IPS-15b (cell line): ENCODE data around the gene IQUB.

Experiments
- H3K27me3 ChIP-seq: one replicate; pipeline ENCODE4 v1.6.1; 2013; ENCODE audit warnings: low read length; ENCODE audit not compliant: control insufficient read depth, insufficient read depth
- H3K36me3 ChIP-seq: one replicate; pipeline ENCODE4 v1.6.1; 2013; ENCODE audit warnings: low read length; ENCODE audit not compliant: control insufficient read depth, insufficient read depth
- H3K4me1 ChIP-seq: one replicate; pipeline ENCODE4 v1.6.1; 2013; ENCODE audit warnings: mild to moderate bottlenecking, low read length; ENCODE audit not compliant: control insufficient read depth, insufficient read depth
- H3K4me3 ChIP-seq: one replicate; pipeline ENCODE4 v1.5.1; 2013; ENCODE audit warnings: low read depth, low read length
- H3K9ac ChIP-seq: one replicate; pipeline ENCODE4 v1.6.1; 2013; ENCODE audit warnings: low read depth, mild to moderate bottlenecking, low read length
- H3K9me3 ChIP-seq: one replicate; pipeline ENCODE4 v1.6.1; 2013; ENCODE audit warnings: mild to moderate bottlenecking, low read length; ENCODE audit not compliant: control insufficient read depth, insufficient read depth

Gene IQUB

GRCh38 chr7:123472750-123473445 is 61.5 kb downstream of the IQUB start:
- Histone ChIP-seq H3K4me3 (no peak overlapping the region), H3K9ac (no peak overlapping the region), H3K4me1 (no peaks in the 10 kb centered on the region), H3K27me3 (no peaks in the 10 kb centered on the region), H3K9me3 (no peaks in the 10 kb centered on the region), H3K36me3 (no peaks in the 10 kb centered on the region)

GRCh38 chr7:123472327-123472726 is 62.1 kb downstream of the IQUB start:
- no peaks in the 10 kb centered on the region for H3K27me3 ChIP-seq
- H3K36me3 ChIP-seq, result no peaks in the 10 kb centered on the region
- no peak overlapping the region for H3K9ac ChIP-seq
- H3K9me3 ChIP-seq, result no peaks in the 10 kb centered on the region
- H3K4me3 ChIP-seq, result no peak overlapping the region
- no peaks in the 10 kb centered on the region for H3K4me1 ChIP-seq

GRCh38 chr7:123468303-123468702 is 66.1 kb downstream of the IQUB start:
- no peak overlapping the region for H3K9ac ChIP-seq
- H3K4me1 ChIP-seq, result no peaks in the 10 kb centered on the region
- H3K27me3 ChIP-seq, result no peaks in the 10 kb centered on the region
- no peaks in the 10 kb centered on the region for H3K9me3 ChIP-seq
- H3K36me3 ChIP-seq, result no peaks in the 10 kb centered on the region
- H3K4me3 ChIP-seq, result no peak overlapping the region

- Histone ChIP-seq H3K9me3 (no peaks in the 10 kb centered on the region), H3K36me3 (no peaks in the 10 kb centered on the region), H3K9ac (no peak overlapping the region), H3K4me1 (no peaks in the 10 kb centered on the region), H3K4me3 (no peak overlapping the region), H3K27me3 (no peaks in the 10 kb centered on the region)
Observed at GRCh38 chr7:123463890-123464289, 70.5 kb downstream of the IQUB start.

GRCh38 chr7:123460616-123461015 is 73.8 kb downstream of the IQUB start:
- H3K9me3 ChIP-seq, result no peaks in the 10 kb centered on the region
- H3K27me3 ChIP-seq, result no peaks in the 10 kb centered on the region
- H3K4me1 ChIP-seq, result no peaks in the 10 kb centered on the region
- no peak overlapping the region for H3K9ac ChIP-seq
- H3K36me3 ChIP-seq, result no peaks in the 10 kb centered on the region
- no peak overlapping the region for H3K4me3 ChIP-seq

GRCh38 chr7:123455965-123456470 is 78.4 kb downstream of the IQUB start:
- Histone ChIP-seq H3K9me3 (peaks cover 7% of the 10 kb centered on the region), H3K9ac (no peak overlapping the region)

GRCh38 chr7:123440101-123440548 is 94.3 kb downstream of the IQUB start:
- no peak overlapping the region for H3K9ac ChIP-seq
- H3K4me1 ChIP-seq, result peaks cover 9% of the 10 kb centered on the region
- H3K4me3 ChIP-seq, result no peak overlapping the region
- H3K27me3 ChIP-seq, result no peaks in the 10 kb centered on the region
- H3K36me3 ChIP-seq, result no peaks in the 10 kb centered on the region
- no peaks in the 10 kb centered on the region for H3K9me3 ChIP-seq

More at GRCh38 chr7:123455965-123456470, 78.4 kb downstream of the IQUB start:
- Histone ChIP-seq H3K4me3 (no peak overlapping the region), H3K4me1 (no peaks in the 10 kb centered on the region), H3K27me3 (no peaks in the 10 kb centered on the region), H3K36me3 (no peaks in the 10 kb centered on the region)

GRCh38 chr7:123439191-123439590 is 95.2 kb downstream of the IQUB start:
- no peaks in the 10 kb centered on the region for H3K36me3 ChIP-seq
- no peaks in the 10 kb centered on the region for H3K27me3 ChIP-seq
- H3K9me3 ChIP-seq, result no peaks in the 10 kb centered on the region
- no peak overlapping the region for H3K4me3 ChIP-seq
- peaks cover 9% of the 10 kb centered on the region for H3K4me1 ChIP-seq
- H3K9ac ChIP-seq, result no peak overlapping the region

GRCh38 chr7:123437447-123437995 is 96.9 kb downstream of the IQUB start:
- Histone ChIP-seq H3K9me3 (no peaks in the 10 kb centered on the region), H3K36me3 (no peaks in the 10 kb centered on the region), H3K4me1 (peaks cover 16% of the 10 kb centered on the region), H3K27me3 (no peaks in the 10 kb centered on the region), H3K9ac (no peak overlapping the region), H3K4me3 (no peak overlapping the region)

GRCh38 chr7:123435080-123435700 is 99.2 kb downstream of the IQUB start:
- Histone ChIP-seq H3K9ac (no peak overlapping the region), H3K4me1 (peaks cover 13% of the 10 kb centered on the region), H3K27me3 (no peaks in the 10 kb centered on the region), H3K4me3 (no peak overlapping the region), H3K36me3 (no peaks in the 10 kb centered on the region), H3K9me3 (no peaks in the 10 kb centered on the region)

GRCh38 chr7:123433665-123434064 is 100.7 kb downstream of the IQUB start:
- Histone ChIP-seq H3K27me3 (no peaks in the 10 kb centered on the region), H3K4me1 (peaks cover 9% of the 10 kb centered on the region), H3K36me3 (no peaks in the 10 kb centered on the region), H3K4me3 (no peak overlapping the region), H3K9ac (no peak overlapping the region), H3K9me3 (no peaks in the 10 kb centered on the region)

GRCh38 chr7:123432601-123433000 is 101.8 kb downstream of the IQUB start:
- H3K36me3 ChIP-seq, result no peaks in the 10 kb centered on the region
- no peak overlapping the region for H3K9ac ChIP-seq
- no peaks in the 10 kb centered on the region for H3K9me3 ChIP-seq
- no peak overlapping the region for H3K4me3 ChIP-seq
- no peaks in the 10 kb centered on the region for H3K27me3 ChIP-seq
- H3K4me1 ChIP-seq, result peaks cover 9% of the 10 kb centered on the region
